Activated naive CD4-positive, alpha-beta T cell treated with anti-CD3 and anti-CD28 coated beads, Interleukin-2, amount 10 ng/mL, durations not matched to agents 7 days and 5 days (primary cell): ENCODE data around the gene SERPINE1.

ENCODE experiments used
- CTCF ChIA-PET: fragments of 350-600 bp; sonication (Branson Sonifier 250); formaldehyde crosslinking; loops from one replicate; lab custom pipeline; 2021; ENCODE audit warnings: antibody characterized with exemption; lab: Charles Lee
- DNase-seq: peaks from one replicate; pipeline ENCODE4 v3.0.0-alpha.2; 2020
- H3K27ac Mint-ChIP-seq: one replicate; pipeline ENCODE4 v1.8.0; 2021; ENCODE audit warnings: mild to moderate bottlenecking, moderate library complexity, mixed read lengths
- H3K27me3 Mint-ChIP-seq: one replicate; pipeline ENCODE4 v1.8.0; 2021; ENCODE audit warnings: mild to moderate bottlenecking, mixed read lengths
- H3K36me3 Mint-ChIP-seq: one replicate; pipeline ENCODE4 v1.8.0; 2021; ENCODE audit warnings: mixed read lengths
- H3K4me1 Mint-ChIP-seq: one replicate; pipeline ENCODE4 v1.8.0; 2021; ENCODE audit warnings: mixed read lengths
- H3K4me3 Mint-ChIP-seq: one replicate; pipeline ENCODE4 v1.8.0; 2021; ENCODE audit warnings: mild to moderate bottlenecking, moderate library complexity, mixed read lengths
- H3K9me3 Mint-ChIP-seq: one replicate; pipeline ENCODE4 v1.8.0; 2021; ENCODE audit warnings: mixed read lengths

Gene SERPINE1

GRCh38 chr7:101167645-101168411 lies 40.9 kb downstream of the SERPINE1 start:
- peaks cover 66% of the 10 kb centered on the region for H3K4me1 Mint-ChIP-seq
- no peak overlapping the region for H3K27ac Mint-ChIP-seq
- CTCF ChIA-PET, result interaction anchor here (0.9 to 1.8 kb wide), 2 partner anchors 24 to 25 kb away, joined by 3 to 14 read pairs; no protein-coding TSS in a partner anchor

GRCh38 chr7:101168412-101169049 lies 41.6 kb downstream of the SERPINE1 start:
- CTCF ChIA-PET, result interaction anchor here (0.9 to 1.8 kb wide), 2 partner anchors 25 to 26 kb away, joined by 3 to 14 read pairs; no protein-coding TSS in a partner anchor
- peaks cover 69% of the 10 kb centered on the region for H3K4me1 Mint-ChIP-seq
- H3K27me3 Mint-ChIP-seq, result peaks cover 100% of the 10 kb centered on the region
- H3K4me3 Mint-ChIP-seq, result no peak overlapping the region
- no peak for DNase-seq
- no peak overlapping the region for H3K27ac Mint-ChIP-seq
- H3K9me3 Mint-ChIP-seq, result no peaks in the 10 kb centered on the region
- H3K36me3 Mint-ChIP-seq, result peaks cover 5% of the 10 kb centered on the region

More at GRCh38 chr7:101167645-101168411, 40.9 kb downstream of the SERPINE1 start:
- H3K36me3 Mint-ChIP-seq, result peaks cover 5% of the 10 kb centered on the region
- peaks cover 100% of the 10 kb centered on the region for H3K27me3 Mint-ChIP-seq
- H3K9me3 Mint-ChIP-seq, result no peaks in the 10 kb centered on the region
- no peak for DNase-seq
- no peak overlapping the region for H3K4me3 Mint-ChIP-seq

GRCh38 chr7:101169110-101169837 lies 42.4 kb downstream of the SERPINE1 start:
- Mint-ChIP-seq H3K9me3 (no peaks in the 10 kb centered on the region), H3K4me1 (peaks cover 74% of the 10 kb centered on the region), H3K36me3 (peaks cover 10% of the 10 kb centered on the region), H3K4me3 (no peak overlapping the region), H3K27me3 (peaks cover 100% of the 10 kb centered on the region), H3K27ac (no peak overlapping the region)
- no peak for DNase-seq
- CTCF ChIA-PET, result interaction anchor here (0.9 to 3.0 kb wide), 3 partner anchors 25 to 27 kb away, joined by 3 to 35 read pairs (median 14); no protein-coding TSS in a partner anchor

- Mint-ChIP-seq H3K4me3 (no peak overlapping the region), H3K27ac (no peak overlapping the region), H3K4me1 (peaks cover 73% of the 10 kb centered on the region), H3K27me3 (peaks cover 100% of the 10 kb centered on the region), H3K36me3 (peaks cover 10% of the 10 kb centered on the region), H3K9me3 (no peaks in the 10 kb centered on the region)
- CTCF ChIA-PET, result interaction anchor here (0.8 to 3.0 kb wide), 10 partner anchors 19 to 281 kb away, joined by 3 to 35 read pairs (median 3); partner anchors contain the start of genes UFSP1 and ZNHIT1
- peak; percentile 87 for DNase-seq
These were observed 43.1 kb downstream of the SERPINE1 start for GRCh38 chr7:101169838-101170551.

GRCh38 chr7:101170617-101171441 lies 43.9 kb downstream of the SERPINE1 start:
- Mint-ChIP-seq H3K27me3 (peaks cover 100% of the 10 kb centered on the region), H3K27ac (no peak overlapping the region), H3K4me3 (peak overlapping the region; percentile 27), H3K4me1 (peaks cover 64% of the 10 kb centered on the region), H3K9me3 (no peaks in the 10 kb centered on the region), H3K36me3 (peaks cover 7% of the 10 kb centered on the region)
- DNase-seq, result peak; percentile 50
- CTCF ChIA-PET, result interaction anchor here (0.6 to 3.0 kb wide), 12 partner anchors 9 to 281 kb away, joined by 3 to 35 read pairs (median 3); partner anchors contain the start of genes UFSP1 and ZNHIT1

- no peak for DNase-seq
- Mint-ChIP-seq H3K27ac (peak overlapping the region; percentile 64), H3K4me1 (peaks cover 60% of the 10 kb centered on the region), H3K9me3 (no peaks in the 10 kb centered on the region), H3K36me3 (peaks cover 7% of the 10 kb centered on the region), H3K4me3 (peak overlapping the region; percentile 27), H3K27me3 (peaks cover 100% of the 10 kb centered on the region)
- CTCF ChIA-PET, result interaction anchor here (1.1 to 3.0 kb wide), 5 partner anchors 10 to 282 kb away, joined by 3 to 35 read pairs (median 10); partner anchors contain the start of gene UFSP1
These were observed 44.5 kb downstream of the SERPINE1 start for GRCh38 chr7:101171442-101171837.

- H3K27ac Mint-ChIP-seq, result no peak overlapping the region
- H3K36me3 Mint-ChIP-seq, result peaks cover 7% of the 10 kb centered on the region
- peaks cover 55% of the 10 kb centered on the region for H3K4me1 Mint-ChIP-seq
- H3K9me3 Mint-ChIP-seq, result no peaks in the 10 kb centered on the region
- peaks cover 100% of the 10 kb centered on the region for H3K27me3 Mint-ChIP-seq
- peak; percentile 41 for DNase-seq
- CTCF ChIA-PET, result interaction anchor here (2.1 to 3.0 kb wide), 2 partner anchors 28 to 111 kb away, joined by 10 to 35 read pairs; no protein-coding TSS in a partner anchor
- H3K4me3 Mint-ChIP-seq, result no peak overlapping the region
These were observed 45.3 kb downstream of the SERPINE1 start for GRCh38 chr7:101172005-101172853.

- Mint-ChIP-seq H3K27ac (no peak overlapping the region), H3K4me1 (peaks cover 51% of the 10 kb centered on the region)
These were observed 46.2 kb downstream of the SERPINE1 start for GRCh38 chr7:101172854-101173751.

GRCh38 chr7:101173752-101174244 lies 46.9 kb downstream of the SERPINE1 start:
- peak overlapping the region; percentile 50 for H3K4me3 Mint-ChIP-seq
- H3K9me3 Mint-ChIP-seq, result no peaks in the 10 kb centered on the region
- peak overlapping the region; percentile 75 for H3K27ac Mint-ChIP-seq
- peak; percentile 79 for DNase-seq
- peaks cover 100% of the 10 kb centered on the region for H3K27me3 Mint-ChIP-seq
- H3K4me1 Mint-ChIP-seq, result peaks cover 47% of the 10 kb centered on the region
- H3K36me3 Mint-ChIP-seq, result peaks cover 7% of the 10 kb centered on the region
- CTCF ChIA-PET, result interaction anchor here (0.8 to 1.4 kb wide), 6 partner anchors 10 to 142 kb away, joined by 3 to 9 read pairs (median 3); no protein-coding TSS in a partner anchor

More at GRCh38 chr7:101172854-101173751, 46.2 kb downstream of the SERPINE1 start:
- peaks cover 100% of the 10 kb centered on the region for H3K27me3 Mint-ChIP-seq
- peaks cover 7% of the 10 kb centered on the region for H3K36me3 Mint-ChIP-seq
- H3K4me3 Mint-ChIP-seq, result no peak overlapping the region
- CTCF ChIA-PET, result interaction anchor here (0.8 to 1.4 kb wide), 5 partner anchors 10 to 29 kb away, joined by 3 to 9 read pairs (median 3); no protein-coding TSS in a partner anchor
- DNase-seq, result no peak
- H3K9me3 Mint-ChIP-seq, result no peaks in the 10 kb centered on the region

- no peaks in the 10 kb centered on the region for H3K9me3 Mint-ChIP-seq
- H3K4me3 Mint-ChIP-seq, result peak overlapping the region; percentile 50
- CTCF ChIA-PET, result interaction anchor here (0.8 to 1.4 kb wide), 7 partner anchors 9 to 141 kb away, joined by 3 to 9 read pairs (median 3); no protein-coding TSS in a partner anchor
- peaks cover 100% of the 10 kb centered on the region for H3K27me3 Mint-ChIP-seq
- H3K27ac Mint-ChIP-seq, result no peak overlapping the region
- DNase-seq, result no peak
- peaks cover 7% of the 10 kb centered on the region for H3K36me3 Mint-ChIP-seq
- peaks cover 47% of the 10 kb centered on the region for H3K4me1 Mint-ChIP-seq
These were observed 47.5 kb downstream of the SERPINE1 start for GRCh38 chr7:101174322-101174854.
